WTC11 (cell line): ENCODE data around the gene CST6. TPM values are rescaled to one million over a fixed set of nuclear protein-coding genes. Genes with fewer than 3 reads are reported as not detected.
A peak's percentile ranks its signal among the peaks of the same experiment; 100 is the strongest.

Source experiments
- ATAC-seq: fragments of 200-7000 bp; cut with Tn5 transposase; 2 replicates; pipeline ENCODE4 v1.10.0; 2021; ENCODE audit warnings: mild to moderate bottlenecking, moderate library complexity
- CTCF ChIA-PET: fragments of 300-600 bp; sonication (Branson Sonifier 250); formaldehyde crosslinking; loops from one replicate; lab custom pipeline; 2021; ENCODE audit warnings: antibody characterized with exemption; lab: Charles Lee
- POLR2A ChIA-PET: fragments of 350-600 bp; sonication (Branson Sonifier 250); formaldehyde crosslinking; loops from one replicate; lab custom pipeline; 2021; ENCODE audit warnings: antibody characterized with exemption; lab: Charles Lee
- DNase-seq: peaks from one replicate; pipeline ENCODE4 v3.0.0; 2021; ENCODE audit warnings: low spot score
- H3K27ac Mint-ChIP-seq: 2 replicates; pipeline ENCODE4 v1.8.0; 2021; ENCODE audit warnings: mixed read lengths
- H3K27me3 Mint-ChIP-seq: 2 replicates; pipeline ENCODE4 v1.8.0; 2021; ENCODE audit warnings: low read depth, mild to moderate bottlenecking, moderate library complexity, mixed read lengths
- H3K36me3 Mint-ChIP-seq: 2 replicates; pipeline ENCODE4 v1.8.0; 2021; ENCODE audit warnings: mixed read lengths
- H3K4me1 Mint-ChIP-seq: 2 replicates; pipeline ENCODE4 v1.8.0; 2022; ENCODE audit warnings: mixed read lengths
- H3K4me3 Mint-ChIP-seq: 2 replicates; pipeline ENCODE4 v1.8.0; 2021; ENCODE audit warnings: mild to moderate bottlenecking, moderate library complexity, mixed read lengths
- H3K9me3 Mint-ChIP-seq: 2 replicates; pipeline ENCODE4 v1.8.0; 2021; ENCODE audit warnings: mixed read lengths
- FOXJ3 ChIP-seq: sonication (generic); formaldehyde crosslinking; IDR thresholded peaks from 2 replicates; pipeline ENCODE4 v1.9.0; 2021; ENCODE audit warnings: missing genetic modification reagents, mild to moderate bottlenecking, borderline replicate concordance
- FOXK1 ChIP-seq: sonication (generic); formaldehyde crosslinking; IDR thresholded peaks from 2 replicates; pipeline ENCODE4 v1.8.0; 2022; ENCODE audit warnings: mild to moderate bottlenecking, moderate library complexity, missing genetic modification reagents
- FOXP1 ChIP-seq: sonication (generic); formaldehyde crosslinking; IDR thresholded peaks from 2 replicates; pipeline ENCODE4 v1.8.0; 2022; ENCODE audit warnings: missing genetic modification reagents, mild to moderate bottlenecking, moderate library complexity, borderline replicate concordance
- JUN ChIP-seq: sonication (generic); formaldehyde crosslinking; IDR thresholded peaks from 2 replicates; pipeline ENCODE4 v1.8.0; 2023; ENCODE audit warnings: mild to moderate bottlenecking, missing genetic modification reagents
- PRRX2 ChIP-seq: fragments of 250-450 bp; sonication (Bioruptor Pico); IDR thresholded peaks from 2 replicates; pipeline ENCODE4 v1.8.0; 2021; ENCODE audit warnings: mild to moderate bottlenecking
- SOX15 ChIP-seq: fragments of 250-450 bp; sonication (Bioruptor Pico); IDR thresholded peaks from 2 replicates; pipeline ENCODE4 v1.9.0; 2021; ENCODE audit warnings: mild to moderate bottlenecking
- SP1 ChIP-seq: sonication (generic); formaldehyde crosslinking; conservative IDR thresholded peaks from 2 replicates; pipeline ENCODE4 v1.8.1; 2022; ENCODE audit warnings: missing genetic modification reagents
- TP53 ChIP-seq: sonication (generic); formaldehyde crosslinking; IDR thresholded peaks from 2 replicates; pipeline ENCODE4 v1.8.1; 2023; ENCODE audit warnings: mild to moderate bottlenecking, missing genetic modification reagents
- total RNA-seq: library from RNA; stranded (reverse); gene quantifications from 3 replicates; pipeline ENCODE4 v1.2.3, GENCODE V29; 2021
- TF ChIP-seq, protein P1 (sequence below): sonication (generic); formaldehyde crosslinking; IDR thresholded peaks from 2 replicates; pipeline ENCODE4 v1.8.0; 2022; ENCODE audit warnings: mild to moderate bottlenecking, missing genetic modification reagents
- TF ChIP-seq, protein P2 (sequence below): sonication (generic); formaldehyde crosslinking; IDR thresholded peaks from 2 replicates; pipeline ENCODE4 v1.8.1; 2023; ENCODE audit warnings: mild to moderate bottlenecking, moderate library complexity, missing genetic modification reagents
- TF ChIP-seq, protein P3 (sequence below): sonication (generic); formaldehyde crosslinking; IDR thresholded peaks from 2 replicates; pipeline ENCODE4 v1.8.1; 2023; ENCODE audit warnings: mild to moderate bottlenecking, missing genetic modification reagents, moderate library complexity
- TF ChIP-seq, protein P4 (sequence below): sonication (generic); formaldehyde crosslinking; IDR thresholded peaks from 2 replicates; pipeline ENCODE4 v1.8.0; 2023; ENCODE audit warnings: missing genetic modification reagents, mild to moderate bottlenecking, borderline replicate concordance
- TF ChIP-seq, protein P5 (sequence below): sonication (generic); formaldehyde crosslinking; IDR thresholded peaks from 2 replicates; pipeline ENCODE4 v1.8.0; 2022; ENCODE audit warnings: mild to moderate bottlenecking, missing genetic modification reagents
- TF ChIP-seq, protein P6 (sequence below): sonication (generic); formaldehyde crosslinking; IDR thresholded peaks from 2 replicates; pipeline ENCODE4 v1.8.1; 2022; ENCODE audit warnings: mild to moderate bottlenecking, moderate library complexity, missing genetic modification reagents
- TF ChIP-seq, protein P7 (sequence below): sonication (generic); formaldehyde crosslinking; IDR thresholded peaks from 2 replicates; pipeline ENCODE4 v1.8.1; 2022; ENCODE audit warnings: missing genetic modification reagents, borderline replicate concordance

The CST6 gene
- total RNA-seq, 1 experiment from 2014 or later, result 0.72 TPM

DNA sequence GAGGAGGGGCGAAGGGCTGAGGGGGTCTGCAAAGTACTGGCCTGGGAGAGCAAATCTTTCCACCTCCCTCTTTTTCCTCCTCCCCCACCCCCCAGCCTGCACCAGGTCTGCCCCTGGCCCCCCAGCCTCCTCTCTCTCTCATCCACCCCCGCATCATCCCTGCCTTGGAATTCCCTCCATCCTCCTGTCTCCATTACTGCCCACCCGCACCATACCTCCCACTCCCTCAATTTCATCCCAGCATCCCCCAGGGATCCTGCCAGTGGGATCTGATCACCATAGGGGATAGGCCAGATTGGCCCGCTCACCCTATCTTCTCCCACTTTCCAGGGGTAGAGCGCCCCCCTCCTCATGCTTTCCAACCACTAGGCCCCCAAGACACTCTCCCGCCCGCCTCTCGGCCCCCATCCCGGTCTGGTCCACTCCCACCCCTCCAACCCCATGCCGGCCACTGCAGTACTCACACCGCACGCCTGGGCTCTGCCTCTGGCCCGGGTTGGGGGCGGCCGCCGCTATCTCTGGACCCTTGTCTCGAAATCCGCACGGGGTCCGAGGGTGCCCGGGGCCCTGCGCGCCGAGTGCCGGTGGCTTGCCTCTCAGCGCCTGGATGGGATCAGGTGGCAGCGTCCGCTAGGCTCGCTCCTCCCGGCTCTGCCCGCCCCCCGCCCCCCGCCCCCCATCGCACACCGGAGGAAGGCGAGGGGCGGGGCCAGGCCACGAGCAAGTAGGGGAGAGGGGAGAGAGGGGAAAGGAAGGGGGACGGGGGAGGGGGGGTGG lies 36.9 kb downstream of the CST6 start, which contains the start of gene GAL3ST3 (continued):
- TF ChIP-seq, protein P1, sequence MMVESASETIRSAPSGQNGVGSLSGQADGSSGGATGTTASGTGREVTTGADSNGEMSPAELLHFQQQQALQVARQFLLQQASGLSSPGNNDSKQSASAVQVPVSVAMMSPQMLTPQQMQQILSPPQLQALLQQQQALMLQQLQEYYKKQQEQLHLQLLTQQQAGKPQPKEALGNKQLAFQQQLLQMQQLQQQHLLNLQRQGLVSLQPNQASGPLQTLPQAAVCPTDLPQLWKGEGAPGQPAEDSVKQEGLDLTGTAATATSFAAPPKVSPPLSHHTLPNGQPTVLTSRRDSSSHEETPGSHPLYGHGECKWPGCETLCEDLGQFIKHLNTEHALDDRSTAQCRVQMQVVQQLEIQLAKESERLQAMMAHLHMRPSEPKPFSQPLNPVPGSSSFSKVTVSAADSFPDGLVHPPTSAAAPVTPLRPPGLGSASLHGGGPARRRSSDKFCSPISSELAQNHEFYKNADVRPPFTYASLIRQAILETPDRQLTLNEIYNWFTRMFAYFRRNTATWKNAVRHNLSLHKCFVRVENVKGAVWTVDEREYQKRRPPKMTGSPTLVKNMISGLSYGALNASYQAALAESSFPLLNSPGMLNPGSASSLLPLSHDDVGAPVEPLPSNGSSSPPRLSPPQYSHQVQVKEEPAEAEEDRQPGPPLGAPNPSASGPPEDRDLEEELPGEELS, result 0 out of 2 replicates have a peak, but pooled peaks have one; percentile 10
- TF ChIP-seq, protein P2, sequence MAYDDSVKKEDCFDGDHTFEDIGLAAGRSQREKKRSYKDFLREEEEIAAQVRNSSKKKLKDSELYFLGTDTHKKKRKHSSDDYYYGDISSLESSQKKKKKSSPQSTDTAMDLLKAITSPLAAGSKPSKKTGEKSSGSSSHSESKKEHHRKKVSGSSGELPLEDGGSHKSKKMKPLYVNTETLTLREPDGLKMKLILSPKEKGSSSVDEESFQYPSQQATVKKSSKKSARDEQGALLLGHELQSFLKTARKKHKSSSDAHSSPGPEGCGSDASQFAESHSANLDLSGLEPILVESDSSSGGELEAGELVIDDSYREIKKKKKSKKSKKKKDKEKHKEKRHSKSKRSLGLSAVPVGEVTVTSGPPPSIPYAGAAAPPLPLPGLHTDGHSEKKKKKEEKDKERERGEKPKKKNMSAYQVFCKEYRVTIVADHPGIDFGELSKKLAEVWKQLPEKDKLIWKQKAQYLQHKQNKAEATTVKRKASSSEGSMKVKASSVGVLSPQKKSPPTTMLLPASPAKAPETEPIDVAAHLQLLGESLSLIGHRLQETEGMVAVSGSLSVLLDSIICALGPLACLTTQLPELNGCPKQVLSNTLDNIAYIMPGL, result peak; percentile 68; the same call in 1 of the 2 replicates
- TF ChIP-seq TP53 (CRISPR knock-in tag), result no peak
- no peak for TF ChIP-seq JUN (CRISPR knock-in tag)
- TF ChIP-seq FOXK1, result 0 out of 2 replicates have a peak, but pooled peaks have one; percentile 26
- TF ChIP-seq, protein P3, sequence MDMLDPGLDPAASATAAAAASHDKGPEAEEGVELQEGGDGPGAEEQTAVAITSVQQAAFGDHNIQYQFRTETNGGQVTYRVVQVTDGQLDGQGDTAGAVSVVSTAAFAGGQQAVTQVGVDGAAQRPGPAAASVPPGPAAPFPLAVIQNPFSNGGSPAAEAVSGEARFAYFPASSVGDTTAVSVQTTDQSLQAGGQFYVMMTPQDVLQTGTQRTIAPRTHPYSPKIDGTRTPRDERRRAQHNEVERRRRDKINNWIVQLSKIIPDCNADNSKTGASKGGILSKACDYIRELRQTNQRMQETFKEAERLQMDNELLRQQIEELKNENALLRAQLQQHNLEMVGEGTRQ (CRISPR knock-in tag), result peak; percentile 39; the same call in 1 of the 2 replicates
- TF ChIP-seq FOXP1, result peak; percentile 64; the same call in 1 of the 2 replicates
- no peak for TF ChIP-seq FOXJ3 (CRISPR knock-in tag)
- TF ChIP-seq SOX15 (CRISPR knock-in tag), result no peak
- peak; percentile 86 for TF ChIP-seq SP1 (CRISPR knock-in tag)
- TF ChIP-seq, protein P4, sequence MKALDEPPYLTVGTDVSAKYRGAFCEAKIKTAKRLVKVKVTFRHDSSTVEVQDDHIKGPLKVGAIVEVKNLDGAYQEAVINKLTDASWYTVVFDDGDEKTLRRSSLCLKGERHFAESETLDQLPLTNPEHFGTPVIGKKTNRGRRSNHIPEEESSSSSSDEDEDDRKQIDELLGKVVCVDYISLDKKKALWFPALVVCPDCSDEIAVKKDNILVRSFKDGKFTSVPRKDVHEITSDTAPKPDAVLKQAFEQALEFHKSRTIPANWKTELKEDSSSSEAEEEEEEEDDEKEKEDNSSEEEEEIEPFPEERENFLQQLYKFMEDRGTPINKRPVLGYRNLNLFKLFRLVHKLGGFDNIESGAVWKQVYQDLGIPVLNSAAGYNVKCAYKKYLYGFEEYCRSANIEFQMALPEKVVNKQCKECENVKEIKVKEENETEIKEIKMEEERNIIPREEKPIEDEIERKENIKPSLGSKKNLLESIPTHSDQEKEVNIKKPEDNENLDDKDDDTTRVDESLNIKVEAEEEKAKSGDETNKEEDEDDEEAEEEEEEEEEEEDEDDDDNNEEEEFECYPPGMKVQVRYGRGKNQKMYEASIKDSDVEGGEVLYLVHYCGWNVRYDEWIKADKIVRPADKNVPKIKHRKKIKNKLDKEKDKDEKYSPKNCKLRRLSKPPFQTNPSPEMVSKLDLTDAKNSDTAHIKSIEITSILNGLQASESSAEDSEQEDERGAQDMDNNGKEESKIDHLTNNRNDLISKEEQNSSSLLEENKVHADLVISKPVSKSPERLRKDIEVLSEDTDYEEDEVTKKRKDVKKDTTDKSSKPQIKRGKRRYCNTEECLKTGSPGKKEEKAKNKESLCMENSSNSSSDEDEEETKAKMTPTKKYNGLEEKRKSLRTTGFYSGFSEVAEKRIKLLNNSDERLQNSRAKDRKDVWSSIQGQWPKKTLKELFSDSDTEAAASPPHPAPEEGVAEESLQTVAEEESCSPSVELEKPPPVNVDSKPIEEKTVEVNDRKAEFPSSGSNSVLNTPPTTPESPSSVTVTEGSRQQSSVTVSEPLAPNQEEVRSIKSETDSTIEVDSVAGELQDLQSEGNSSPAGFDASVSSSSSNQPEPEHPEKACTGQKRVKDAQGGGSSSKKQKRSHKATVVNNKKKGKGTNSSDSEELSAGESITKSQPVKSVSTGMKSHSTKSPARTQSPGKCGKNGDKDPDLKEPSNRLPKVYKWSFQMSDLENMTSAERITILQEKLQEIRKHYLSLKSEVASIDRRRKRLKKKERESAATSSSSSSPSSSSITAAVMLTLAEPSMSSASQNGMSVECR (CRISPR knock-in tag), result peak; percentile 53; the same call in 1 of the 2 replicates
- TF ChIP-seq, protein P5, sequence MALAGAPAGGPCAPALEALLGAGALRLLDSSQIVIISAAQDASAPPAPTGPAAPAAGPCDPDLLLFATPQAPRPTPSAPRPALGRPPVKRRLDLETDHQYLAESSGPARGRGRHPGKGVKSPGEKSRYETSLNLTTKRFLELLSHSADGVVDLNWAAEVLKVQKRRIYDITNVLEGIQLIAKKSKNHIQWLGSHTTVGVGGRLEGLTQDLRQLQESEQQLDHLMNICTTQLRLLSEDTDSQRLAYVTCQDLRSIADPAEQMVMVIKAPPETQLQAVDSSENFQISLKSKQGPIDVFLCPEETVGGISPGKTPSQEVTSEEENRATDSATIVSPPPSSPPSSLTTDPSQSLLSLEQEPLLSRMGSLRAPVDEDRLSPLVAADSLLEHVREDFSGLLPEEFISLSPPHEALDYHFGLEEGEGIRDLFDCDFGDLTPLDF (CRISPR knock-in tag), result no peak

DNA sequence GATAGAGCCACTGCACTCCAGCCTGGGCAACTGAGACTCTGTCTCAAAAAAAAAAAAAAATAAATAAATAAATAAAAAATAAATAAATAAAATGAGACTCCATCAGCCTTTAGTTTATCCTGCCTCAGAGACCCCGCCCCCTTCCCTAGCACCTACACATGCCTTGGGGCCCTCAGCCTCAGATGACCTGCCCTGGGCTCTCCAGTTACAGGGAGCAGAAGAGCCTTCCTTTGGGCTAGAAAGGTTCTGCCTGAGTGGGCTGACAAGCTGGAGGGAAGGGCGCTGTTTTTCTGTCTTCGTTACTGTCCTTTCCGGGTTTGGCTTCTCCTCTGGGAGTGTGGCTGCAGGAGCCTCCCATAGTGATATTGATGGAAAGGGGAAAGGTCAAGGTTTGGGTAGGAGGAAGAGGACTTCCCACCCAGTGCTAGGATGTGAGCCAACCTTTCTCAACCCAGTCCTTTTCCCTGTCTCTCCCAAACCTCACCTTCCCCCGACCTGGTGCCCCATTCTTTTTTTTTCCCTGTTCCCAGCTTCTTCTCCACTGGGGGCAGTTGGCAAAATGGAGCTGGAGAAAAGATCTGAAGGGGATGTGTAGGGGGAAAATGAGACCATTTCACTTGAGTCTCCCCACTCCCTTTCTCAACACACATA lies 38.9 kb downstream of the CST6 start:
- ChIA-PET POLR2A (interaction anchor here (1.5 to 1.9 kb wide), 2 partner anchors 162 to 217 kb away, joined by 6 read pairs; partner anchors contain the start of gene FIBP), CTCF (interaction anchor here (1.2 to 4.2 kb wide), 7 partner anchors 19 to 271 kb away, joined by 3 to 35 read pairs (median 4); partner anchors contain the start of genes FIBP and PACS1)
- Mint-ChIP-seq H3K27ac (peak overlapping the region; percentile 97), H3K9me3 (no peaks in the 10 kb centered on the region), H3K27me3 (no peaks in the 10 kb centered on the region), H3K4me1 (peaks cover 37% of the 10 kb centered on the region), H3K4me3 (peak overlapping the region; percentile 100), H3K36me3 (peaks cover 21% of the 10 kb centered on the region)
- no peak for DNase-seq
- no peak for ATAC-seq
- TF ChIP-seq, protein P6, sequence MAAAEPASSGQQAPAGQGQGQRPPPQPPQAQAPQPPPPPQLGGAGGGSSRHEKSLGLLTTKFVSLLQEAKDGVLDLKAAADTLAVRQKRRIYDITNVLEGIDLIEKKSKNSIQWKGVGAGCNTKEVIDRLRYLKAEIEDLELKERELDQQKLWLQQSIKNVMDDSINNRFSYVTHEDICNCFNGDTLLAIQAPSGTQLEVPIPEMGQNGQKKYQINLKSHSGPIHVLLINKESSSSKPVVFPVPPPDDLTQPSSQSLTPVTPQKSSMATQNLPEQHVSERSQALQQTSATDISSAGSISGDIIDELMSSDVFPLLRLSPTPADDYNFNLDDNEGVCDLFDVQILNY (CRISPR knock-in tag), result no peak
- TF ChIP-seq PRRX2 (CRISPR knock-in tag), result no peak
- TF ChIP-seq, protein P4 (CRISPR knock-in tag), result no peak
- TF ChIP-seq, protein P7, sequence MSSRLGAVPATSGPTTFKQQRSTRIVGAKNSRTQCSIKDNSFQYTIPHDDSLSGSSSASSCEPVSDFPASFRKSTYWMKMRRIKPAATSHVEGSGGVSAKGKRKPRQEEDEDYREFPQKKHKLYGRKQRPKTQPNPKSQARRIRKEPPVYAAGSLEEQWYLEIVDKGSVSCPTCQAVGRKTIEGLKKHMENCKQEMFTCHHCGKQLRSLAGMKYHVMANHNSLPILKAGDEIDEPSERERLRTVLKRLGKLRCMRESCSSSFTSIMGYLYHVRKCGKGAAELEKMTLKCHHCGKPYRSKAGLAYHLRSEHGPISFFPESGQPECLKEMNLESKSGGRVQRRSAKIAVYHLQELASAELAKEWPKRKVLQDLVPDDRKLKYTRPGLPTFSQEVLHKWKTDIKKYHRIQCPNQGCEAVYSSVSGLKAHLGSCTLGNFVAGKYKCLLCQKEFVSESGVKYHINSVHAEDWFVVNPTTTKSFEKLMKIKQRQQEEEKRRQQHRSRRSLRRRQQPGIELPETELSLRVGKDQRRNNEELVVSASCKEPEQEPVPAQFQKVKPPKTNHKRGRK (CRISPR knock-in tag), result no peak
